K562 (cell line): Measurements from ENCODE around the gene PRR16. TPM values are rescaled to one million over a fixed set of nuclear protein-coding genes. Genes with fewer than 3 reads are reported as not detected.

Source experiments
- ARID2 ChIP-seq: fragments of 450-650 bp; IDR thresholded peaks from 2 replicates; pipeline ENCODE4 v1.6.1; 2017; ENCODE audit warnings: antibody characterized with exemption, mild to moderate bottlenecking
- CAMTA2 ChIP-seq: fragments of 250-450 bp; sonication (Bioruptor Pico); conservative IDR thresholded peaks from 2 replicates; pipeline ENCODE4 v1.5.1; 2022
- FOS ChIP-seq: IDR thresholded peaks from 3 replicates; pipeline ENCODE4 v1.6.1; 2011; ENCODE audit not compliant: insufficient read length; ENCODE audit errors: extremely low read depth
- FOXA1 ChIP-seq: fragments of 450-650 bp; IDR thresholded peaks from 2 replicates; pipeline ENCODE4 v1.6.1; 2016; ENCODE audit warnings: mild to moderate bottlenecking, borderline replicate concordance
- HNRNPUL1 ChIP-seq: fragments of 200-400 bp; formaldehyde crosslinking; IDR thresholded peaks from 2 replicates; pipeline ENCODE4 v1.6.1; 2017; ENCODE audit warnings: low read length
- KDM5B ChIP-seq: fragments of 200-600 bp; sonication (generic); IDR thresholded peaks from 2 replicates; pipeline ENCODE4 v1.6.1; 2012; ENCODE audit warnings: low read depth, mild to moderate bottlenecking, moderate library complexity, low read length, control low read depth, inconsistent platforms; ENCODE audit not compliant: insufficient replicate concordance
- PATZ1 ChIP-seq: fragments of 250-450 bp; sonication (Bioruptor Pico); IDR thresholded peaks from 2 replicates; pipeline ENCODE4 v1.5.0; 2020; ENCODE audit warnings: mild to moderate bottlenecking, borderline replicate concordance
- PCBP1 ChIP-seq: fragments of 200-400 bp; formaldehyde crosslinking; IDR thresholded peaks from 2 replicates; pipeline ENCODE4 v1.6.1; 2018; ENCODE audit warnings: mild to moderate bottlenecking, low read depth, low read length; ENCODE audit not compliant: poor library complexity, severe bottlenecking
- POLR2B ChIP-seq: fragments of 450-650 bp; IDR thresholded peaks from 2 replicates; pipeline ENCODE4 v1.6.1; 2018; ENCODE audit warnings: low read depth; ENCODE audit not compliant: partially characterized antibody
- SMAD3 ChIP-seq: fragments of 450-650 bp; formaldehyde crosslinking; conservative IDR thresholded peaks from 2 replicates; pipeline ENCODE4 v1.4.0; 2020; ENCODE audit warnings: mild to moderate bottlenecking
- THRA ChIP-seq: fragments of 450-650 bp; IDR thresholded peaks from 2 replicates; pipeline ENCODE4 v1.6.1; 2017; ENCODE audit warnings: mild to moderate bottlenecking, moderate library complexity
- ZBTB43 ChIP-seq: sonication (generic); formaldehyde crosslinking; IDR thresholded peaks from 2 replicates; pipeline ENCODE4 v1.8.0; 2023; ENCODE audit warnings: mild to moderate bottlenecking, missing genetic modification reagents
- ZNF143 ChIP-seq: sonication (generic); formaldehyde crosslinking; IDR thresholded peaks from 2 replicates; pipeline ENCODE4 v1.9.0; 2022; ENCODE audit warnings: mild to moderate bottlenecking, missing genetic modification reagents
- ZNF609 ChIP-seq: sonication (generic); formaldehyde crosslinking; IDR thresholded peaks from 2 replicates; pipeline ENCODE4 v1.8.1; 2023; ENCODE audit warnings: missing genetic modification reagents, mild to moderate bottlenecking, borderline replicate concordance
- polyA plus RNA-seq, 8 experiments: library from polyadenylated mRNA; depleted of rRNA in 4 of 8; stranded (reverse) in 5 of 8; unstranded in 3 of 8; fragments of >200 nt; fragmentation: Nextera tagmentation in 2 of 8; fragmentation: Illumina TruSeq in 1 of 8; extraction: Ambion mirVana in 2 of 8; extraction: Trizol in 1 of 8; gene quantifications; 2 replicates each; pipeline versions ENCODE4 v1.2.1 to v1.2.3, GENCODE V29; 2011 to 2014; ENCODE audit warnings: inconsistent platforms in 1 of 8, missing spikeins in 1 of 8
- total RNA-seq, 7 experiments: library from RNA; depleted of rRNA in 6 of 7; stranded (reverse); fragments of >200 nt in 6 of 7; fragmentation: Illumina TruSeq in 2 of 7; extraction: Trizol in 2 of 7; gene quantifications; 2 replicates each; pipeline versions ENCODE4 v1.2.1 to v1.2.3, GENCODE V29; 2011 to 2021; ENCODE audit warnings: low replicate concordance in 1 of 7
- TF ChIP-seq, protein P1 (sequence below): fragments of 450-650 bp; IDR thresholded peaks from 2 replicates; pipeline ENCODE4 v1.6.1; 2016
- TF ChIP-seq, protein P2 (sequence below): fragments of 250-450 bp; sonication (Bioruptor Pico); IDR thresholded peaks from 2 replicates; pipeline ENCODE4 v1.9.0; 2021; ENCODE audit warnings: mild to moderate bottlenecking

The PRR16 gene
- total and polyA plus RNA-seq, 9 of the 15 experiments (the other 6 are each of a cell fraction or from before 2014, with no cell fraction given) = 0.61 to 10.1 (median 3.3) TPM

- TF ChIP-seq, protein P1, sequence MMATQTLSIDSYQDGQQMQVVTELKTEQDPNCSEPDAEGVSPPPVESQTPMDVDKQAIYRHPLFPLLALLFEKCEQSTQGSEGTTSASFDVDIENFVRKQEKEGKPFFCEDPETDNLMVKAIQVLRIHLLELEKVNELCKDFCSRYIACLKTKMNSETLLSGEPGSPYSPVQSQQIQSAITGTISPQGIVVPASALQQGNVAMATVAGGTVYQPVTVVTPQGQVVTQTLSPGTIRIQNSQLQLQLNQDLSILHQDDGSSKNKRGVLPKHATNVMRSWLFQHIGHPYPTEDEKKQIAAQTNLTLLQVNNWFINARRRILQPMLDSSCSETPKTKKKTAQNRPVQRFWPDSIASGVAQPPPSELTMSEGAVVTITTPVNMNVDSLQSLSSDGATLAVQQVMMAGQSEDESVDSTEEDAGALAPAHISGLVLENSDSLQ = peak; percentile 64
- TF ChIP-seq SMAD3 (CRISPR knock-in tag) (0 out of 2 replicates have a peak, but pooled peaks have one; percentile 8), ZBTB43 (no peak), THRA (no peak), HNRNPUL1 (no peak), FOS (no peak), KDM5B (no peak), PATZ1 (CRISPR knock-in tag) (no peak), FOXA1 (no peak), ZNF609 (CRISPR knock-in tag) (no peak), CAMTA2 (CRISPR knock-in tag) (no peak), ZNF143 (CRISPR knock-in tag) (no peak), ARID2 (no peak), POLR2B (peak; percentile 73), PCBP1 (no peak)
- TF ChIP-seq, protein P2, sequence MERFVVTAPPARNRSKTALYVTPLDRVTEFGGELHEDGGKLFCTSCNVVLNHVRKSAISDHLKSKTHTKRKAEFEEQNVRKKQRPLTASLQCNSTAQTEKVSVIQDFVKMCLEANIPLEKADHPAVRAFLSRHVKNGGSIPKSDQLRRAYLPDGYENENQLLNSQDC (CRISPR knock-in tag) = no peak
Measured at GRCh38 chr5:120512791-120513650, 48.9 kb downstream of the PRR16 start (continued).
